ENCODE results near the gene DYRK1A. TPM values are rescaled to one million over a fixed set of nuclear protein-coding genes. Genes with fewer than 3 reads are reported as not detected.
"Not testable (repeated sequence)": the region's sequence is repeated elsewhere in the genome, so short reads cannot be mapped to it uniquely, and the experiment has no call there.

DYRK1A gene
- total RNA-seq, 1 donor from 2014 or later, result 82.1 TPM

DNA sequence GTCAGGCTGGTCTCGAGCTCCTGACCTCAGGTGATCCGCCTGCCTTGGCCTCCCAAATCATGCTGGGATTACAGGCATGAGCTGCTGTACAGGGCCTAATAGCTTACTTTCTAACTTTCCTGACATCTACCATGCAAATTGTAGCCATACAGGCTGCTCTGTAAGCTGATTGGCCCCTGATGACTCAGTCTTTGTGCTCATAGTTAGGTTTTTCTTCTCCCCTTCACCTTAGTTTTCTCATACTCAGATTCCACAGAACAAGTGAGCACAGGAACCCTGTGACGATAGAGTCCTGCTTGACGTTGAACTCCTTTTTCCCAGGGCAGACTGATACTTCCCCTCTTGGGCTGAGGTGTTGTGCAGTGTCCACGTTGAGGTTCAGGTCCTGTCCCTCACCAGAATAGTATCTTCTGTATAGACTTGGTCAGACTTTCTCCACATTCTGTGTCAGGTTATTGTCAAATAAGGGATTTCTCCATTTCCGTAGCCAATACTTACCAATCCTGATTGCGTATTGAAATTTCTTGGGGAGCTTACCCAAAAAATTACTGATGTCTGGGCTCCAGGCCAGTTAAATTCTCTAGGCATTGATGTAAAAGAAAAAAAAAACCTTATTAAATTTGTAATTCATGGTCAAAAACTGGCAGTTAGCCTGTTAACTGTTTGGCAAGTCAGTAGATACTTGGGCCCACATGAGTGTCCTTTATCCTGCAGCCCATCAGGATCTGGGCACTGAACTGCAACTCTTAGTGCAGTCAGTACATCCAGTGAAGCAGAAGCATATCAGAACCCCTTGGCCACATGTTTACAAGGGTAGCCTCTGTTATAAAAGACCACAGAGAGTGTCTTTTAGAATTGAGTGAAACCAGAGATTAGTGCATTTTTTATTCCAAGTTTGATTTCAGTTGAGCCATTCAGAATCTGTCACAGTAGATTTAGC, 118.2 kb downstream of the DYRK1A start:
- DNase-seq, result no peak

DNA sequence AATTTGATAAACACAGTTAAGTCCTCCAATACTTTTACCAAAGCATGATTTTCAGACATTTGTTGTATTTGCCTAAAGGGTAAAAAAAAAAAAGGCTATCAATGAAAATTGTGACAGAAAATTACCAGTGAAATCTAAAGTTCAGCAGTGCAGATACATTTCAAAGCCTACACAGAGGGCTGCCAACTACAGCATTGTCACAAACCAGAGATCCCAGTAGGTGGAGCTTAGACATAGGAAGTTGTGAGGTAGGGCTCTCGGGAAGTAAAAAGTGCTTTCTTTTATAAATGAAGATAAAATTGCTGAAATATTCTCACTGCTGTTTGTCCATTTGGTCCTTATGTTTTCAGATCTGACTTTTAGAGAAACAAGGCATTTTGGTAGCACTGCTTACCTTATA, 123.0 kb downstream of the DYRK1A start:
- DNase-seq, result no peak

DNA sequence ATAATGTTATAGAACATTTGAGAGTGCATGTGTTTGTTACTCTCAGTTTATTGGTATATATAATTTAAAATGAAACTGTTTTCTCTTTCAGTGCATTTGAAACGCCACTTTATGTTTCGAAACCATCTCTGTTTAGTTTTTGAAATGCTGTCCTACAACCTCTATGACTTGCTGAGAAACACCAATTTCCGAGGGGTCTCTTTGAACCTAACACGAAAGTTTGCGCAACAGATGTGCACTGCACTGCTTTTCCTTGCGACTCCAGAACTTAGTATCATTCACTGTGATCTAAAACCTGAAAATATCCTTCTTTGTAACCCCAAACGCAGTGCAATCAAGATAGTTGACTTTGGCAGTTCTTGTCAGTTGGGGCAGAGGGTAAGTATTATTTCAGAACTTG, 123.5 kb downstream of the DYRK1A start:
- DNase-seq, result no peak

DNA sequence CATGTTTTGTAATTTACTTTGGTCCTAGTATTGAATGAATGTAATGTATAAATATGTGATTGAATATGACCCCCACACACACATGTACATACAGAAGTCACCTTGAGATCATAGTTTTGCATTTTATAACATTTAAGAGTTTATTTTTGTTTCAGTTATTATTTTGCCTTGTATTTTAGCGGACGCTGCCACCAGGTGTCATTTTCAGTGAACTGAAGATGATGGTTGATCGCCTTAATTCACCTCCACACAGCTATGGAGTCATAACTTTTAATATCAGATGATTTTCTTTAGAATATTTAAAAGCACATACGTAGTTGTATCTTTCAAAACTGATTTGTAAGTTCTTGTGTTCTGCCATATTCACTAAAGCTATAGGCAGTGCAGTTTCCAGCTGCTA, 130.4 kb downstream of the DYRK1A start:
- DNase-seq, result no peak

DNA sequence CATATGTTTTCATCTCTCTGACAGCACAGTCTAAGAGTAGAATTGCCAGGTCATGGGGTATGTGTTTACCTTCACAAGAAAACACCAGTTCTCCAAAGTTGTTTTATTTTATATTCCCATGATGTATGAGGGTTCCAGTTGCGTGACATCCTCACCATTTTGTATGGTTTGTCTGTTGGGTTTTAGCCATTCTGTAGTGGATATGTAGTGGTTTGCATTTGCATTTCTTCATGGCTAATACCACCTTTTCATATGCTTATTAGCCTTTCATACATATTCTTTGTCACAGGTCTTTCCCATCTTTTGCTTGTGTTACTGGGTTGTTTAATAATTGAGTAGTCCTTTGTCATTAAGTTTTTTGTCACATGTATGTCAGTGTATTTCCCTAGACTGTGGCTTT, 132.1 kb downstream of the DYRK1A start:
- no peak for DNase-seq

DNA sequence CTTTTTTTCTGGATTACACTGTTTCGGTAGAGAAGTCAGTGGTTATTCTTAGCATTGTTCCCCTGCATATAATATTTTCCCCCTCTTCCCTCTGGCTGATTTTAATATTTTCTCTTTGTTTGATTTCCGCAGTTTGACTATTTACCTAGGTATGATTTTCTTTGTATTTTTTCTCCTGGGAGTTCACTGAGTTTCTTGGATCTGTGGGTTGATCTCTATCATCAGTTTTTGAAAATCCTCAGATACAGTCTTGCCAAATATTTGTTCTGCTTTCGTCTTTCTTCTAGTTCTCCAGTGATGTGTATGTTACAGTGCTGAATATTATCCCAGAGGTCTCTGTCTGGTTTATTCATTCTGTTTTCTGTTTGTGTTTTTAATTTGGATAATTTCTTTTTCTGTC, 136.4 kb downstream of the DYRK1A start:
- no peak for DNase-seq

DNA sequence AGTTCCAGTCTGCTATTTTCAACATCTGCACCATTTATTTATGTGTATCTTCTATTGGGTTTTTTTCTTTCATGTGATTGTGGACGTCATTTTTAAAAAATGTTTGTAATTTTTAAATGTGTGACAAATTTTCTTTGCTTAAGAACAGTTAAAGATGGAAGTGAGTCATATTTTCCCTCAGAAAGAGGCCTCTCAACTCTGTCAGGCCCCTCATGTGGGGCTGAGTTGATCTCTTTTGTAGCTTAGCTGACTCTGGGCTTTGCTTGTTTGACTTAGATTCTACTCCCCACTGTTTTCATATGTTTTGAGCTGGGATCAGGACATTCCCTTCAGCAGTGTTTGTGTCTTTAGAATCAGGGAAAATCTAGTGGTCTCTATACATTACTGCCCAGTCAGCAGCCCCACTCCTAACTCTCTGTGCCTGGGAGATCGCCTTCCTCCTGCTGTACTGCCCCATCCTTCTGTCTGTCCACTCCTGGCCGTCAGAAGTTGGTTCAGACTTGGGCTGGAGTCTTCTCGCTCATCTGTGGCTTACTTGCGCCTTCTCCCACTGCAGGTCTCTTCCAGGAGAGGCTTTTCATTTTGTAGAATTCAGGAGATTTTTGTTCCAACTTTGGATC, 137.4 kb downstream of the DYRK1A start:
- DNase-seq, result no peak

DNA sequence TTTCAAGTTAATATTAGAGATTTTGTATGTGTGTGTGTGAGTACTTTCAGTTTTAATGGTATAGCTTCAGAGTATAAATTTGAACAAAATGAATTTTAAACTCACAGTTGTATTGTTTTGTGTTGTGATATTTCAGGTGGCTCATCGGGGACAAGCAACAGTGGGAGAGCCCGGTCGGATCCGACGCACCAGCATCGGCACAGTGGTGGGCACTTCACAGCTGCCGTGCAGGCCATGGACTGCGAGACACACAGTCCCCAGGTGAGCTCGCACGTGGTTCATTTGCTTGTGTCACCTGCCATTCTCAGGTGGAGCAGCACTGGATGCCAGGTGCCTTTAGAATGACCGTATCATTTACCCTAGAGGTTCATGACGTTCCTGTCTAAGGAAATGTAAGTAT, 139.4 kb downstream of the DYRK1A start:
- no peak for DNase-seq

DNA sequence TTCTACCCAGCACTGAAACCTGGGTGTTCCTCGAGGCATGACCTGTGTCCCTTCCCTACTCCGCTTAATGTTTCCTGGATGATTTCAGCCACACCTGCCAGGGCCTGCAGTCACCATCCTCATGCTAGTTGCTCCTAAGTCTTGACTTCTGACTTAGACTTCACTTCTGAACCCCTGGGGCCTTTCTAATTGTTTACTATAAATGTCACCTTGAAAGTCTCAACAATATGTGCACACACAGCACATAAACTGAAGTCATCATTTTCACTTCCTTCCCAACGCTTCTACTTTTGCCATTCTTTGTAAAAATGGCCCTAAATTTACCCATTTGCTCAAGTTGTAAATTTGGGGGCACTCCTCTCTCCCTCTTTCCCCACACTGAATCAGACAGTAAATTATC, 141.1 kb downstream of the DYRK1A start:
- no peak for DNase-seq

DNA sequence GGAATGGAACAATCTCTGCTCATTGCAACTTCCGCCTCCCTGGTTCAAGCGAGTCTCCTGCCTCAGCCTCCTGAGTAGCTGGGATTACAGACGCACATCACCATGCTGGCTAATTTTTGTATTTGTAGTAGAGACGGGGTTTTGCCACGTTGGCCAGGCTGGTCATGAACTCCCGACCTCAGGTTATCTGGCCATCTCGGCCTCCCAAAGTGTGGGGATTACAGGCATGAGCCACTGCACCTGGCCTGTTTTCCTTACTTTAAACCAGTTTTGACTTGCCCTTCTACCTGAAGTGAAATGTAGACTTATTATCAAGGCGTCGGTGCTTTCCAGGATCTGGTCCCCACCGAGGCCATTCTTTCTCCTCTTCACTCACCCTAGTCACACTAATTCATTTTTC, 141.8 kb downstream of the DYRK1A start:
- DNase-seq, result no peak

DNA sequence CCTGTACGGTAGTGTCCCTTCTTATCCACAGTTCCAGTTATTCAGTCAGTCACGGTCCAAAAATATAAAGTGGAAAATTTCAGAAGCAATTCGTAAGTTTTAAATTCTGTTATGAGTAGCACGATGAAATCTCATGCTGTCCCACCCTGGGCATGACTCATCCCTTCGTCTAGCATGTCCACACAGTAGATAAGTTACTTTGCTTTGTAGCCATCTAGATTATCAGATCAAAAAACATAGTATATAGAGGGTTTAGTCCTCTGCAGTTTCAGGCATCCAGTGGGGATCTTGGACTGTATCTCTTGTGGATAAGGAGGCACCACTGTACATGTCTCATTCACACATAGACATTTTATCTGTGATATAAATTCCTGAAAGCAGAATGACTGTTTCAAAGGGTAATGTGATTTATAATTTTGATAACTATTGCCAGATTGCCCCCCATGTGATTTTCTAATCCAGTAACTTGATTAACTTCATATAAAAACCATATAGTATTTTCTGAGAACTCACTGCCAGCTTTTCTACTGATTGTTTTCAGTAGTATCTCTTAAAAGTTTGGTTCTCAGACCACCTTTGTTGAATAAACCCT, 143.3 kb downstream of the DYRK1A start:
- DNase-seq, result no peak

DNA sequence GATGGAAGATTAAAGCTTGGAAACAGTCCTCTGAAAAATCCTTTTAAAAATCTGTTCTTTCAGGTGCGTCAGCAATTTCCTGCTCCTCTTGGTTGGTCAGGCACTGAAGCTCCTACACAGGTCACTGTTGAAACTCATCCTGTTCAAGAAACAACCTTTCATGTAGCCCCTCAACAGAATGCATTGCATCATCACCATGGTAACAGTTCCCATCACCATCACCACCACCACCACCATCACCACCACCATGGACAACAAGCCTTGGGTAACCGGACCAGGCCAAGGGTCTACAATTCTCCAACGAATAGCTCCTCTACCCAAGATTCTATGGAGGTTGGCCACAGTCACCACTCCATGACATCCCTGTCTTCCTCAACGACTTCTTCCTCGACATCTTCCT, 145.3 kb downstream of the DYRK1A start:
- no peak for DNase-seq

DNA sequence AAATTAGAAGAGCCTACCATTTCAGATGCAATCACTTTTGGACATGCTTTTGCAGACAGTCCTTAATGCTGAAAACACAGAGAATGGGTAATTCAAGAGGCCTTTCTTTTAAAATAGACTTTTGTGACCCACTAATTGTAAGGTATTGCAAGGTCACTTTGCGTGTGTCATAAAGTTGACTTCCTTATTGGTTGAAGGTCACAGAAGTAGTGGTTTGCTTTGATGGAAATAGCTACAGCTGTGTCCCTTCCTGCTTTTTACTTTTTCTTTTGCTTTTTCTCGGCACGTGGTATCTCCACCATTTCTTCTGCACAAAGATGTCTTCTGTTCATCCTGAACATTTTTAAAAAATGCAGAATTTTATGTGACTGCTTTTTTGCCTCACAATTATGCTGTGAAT, 146.8 kb downstream of the DYRK1A start:
- no peak for DNase-seq

DNA sequence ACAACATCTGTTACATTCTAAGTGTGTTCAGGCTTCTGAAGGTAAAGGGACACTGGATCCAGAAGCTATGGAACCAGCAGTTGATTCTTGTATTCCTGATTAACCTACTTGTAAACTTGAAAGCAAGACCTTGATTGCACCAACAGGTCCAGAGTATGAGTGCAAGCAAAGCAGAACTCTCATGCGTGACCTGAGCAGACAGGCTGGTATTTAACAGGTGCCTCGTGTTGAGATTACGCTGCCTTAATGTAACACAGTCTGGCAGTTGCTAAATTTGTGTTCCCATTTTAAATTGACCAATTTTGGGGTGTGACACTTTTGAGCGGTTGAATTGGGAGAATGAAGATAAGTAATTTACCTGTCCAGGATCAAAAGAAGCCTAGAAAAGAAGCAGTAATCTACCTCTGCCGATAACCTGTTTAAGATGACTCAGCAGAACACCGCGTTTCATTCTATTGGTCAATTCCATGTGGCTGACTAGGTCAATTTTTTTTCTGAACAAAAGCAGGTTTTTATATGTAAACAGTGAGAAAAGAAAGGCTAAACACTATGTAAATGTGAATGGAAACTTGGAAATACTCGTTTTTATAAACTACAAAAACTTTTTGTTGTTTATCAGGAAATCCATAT, 147.6 kb downstream of the DYRK1A start:
- no peak for DNase-seq

DNA sequence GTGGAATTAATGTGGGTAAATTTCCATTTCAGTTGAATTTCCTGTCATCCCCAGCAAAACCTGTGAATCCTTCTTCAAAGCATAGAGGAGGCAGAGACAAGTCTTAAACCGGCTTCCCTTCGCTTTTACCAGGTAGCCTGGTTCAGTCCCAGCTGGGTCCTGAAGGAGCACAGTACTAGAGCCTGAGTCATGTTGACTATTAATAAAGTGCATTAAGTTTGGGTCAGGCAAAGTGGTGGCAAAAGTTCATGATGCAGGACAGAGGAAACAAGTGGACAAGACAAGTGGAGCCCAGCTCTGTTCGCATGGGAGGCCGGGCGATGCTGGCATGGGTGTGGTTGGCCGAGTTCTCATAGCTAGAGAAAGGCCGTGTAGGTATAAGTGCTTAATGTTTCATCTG, 150.4 kb downstream of the DYRK1A start:
- DNase-seq, result no peak

DNA sequence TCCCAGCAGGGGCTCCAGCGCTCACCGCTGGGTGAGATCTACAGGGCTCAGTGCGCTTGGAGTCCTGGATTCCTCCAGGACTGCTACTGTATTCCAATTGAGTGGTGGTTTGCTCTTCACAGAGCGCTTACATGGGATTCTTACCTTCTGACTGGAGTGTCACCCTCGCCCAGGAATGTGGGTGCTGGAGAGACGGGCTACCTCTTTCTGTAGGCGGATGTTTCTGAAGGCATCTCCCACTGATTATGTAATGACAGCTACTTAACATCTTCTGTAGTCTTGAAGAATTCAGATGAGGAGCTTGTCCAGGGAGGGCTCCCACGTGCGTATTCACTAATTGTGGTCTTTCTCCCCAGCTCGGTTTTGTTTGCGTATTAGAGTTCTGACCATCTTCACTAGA, 154.2 kb downstream of the DYRK1A start:
- no peak for DNase-seq

DNA sequence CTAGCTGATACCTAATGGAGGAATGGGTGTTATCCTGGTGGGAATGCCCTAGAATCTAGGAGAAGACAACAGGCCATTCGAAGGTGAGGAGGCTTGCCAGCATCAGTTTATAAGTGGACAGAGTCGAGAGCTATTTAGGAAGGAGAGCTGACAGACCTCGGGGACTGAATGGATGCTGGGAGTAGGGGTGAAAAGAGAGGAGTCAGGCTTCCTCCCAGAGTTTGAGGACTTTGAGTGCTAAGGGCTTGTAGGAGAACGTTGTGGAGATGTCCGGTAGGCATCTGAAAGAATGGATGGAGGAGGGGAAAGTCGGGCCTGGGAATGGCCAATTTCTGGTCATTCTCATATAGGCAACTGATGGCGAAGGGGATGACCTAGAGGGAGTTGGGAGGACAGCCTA, 155.1 kb downstream of the DYRK1A start:
- no peak for DNase-seq

DNA sequence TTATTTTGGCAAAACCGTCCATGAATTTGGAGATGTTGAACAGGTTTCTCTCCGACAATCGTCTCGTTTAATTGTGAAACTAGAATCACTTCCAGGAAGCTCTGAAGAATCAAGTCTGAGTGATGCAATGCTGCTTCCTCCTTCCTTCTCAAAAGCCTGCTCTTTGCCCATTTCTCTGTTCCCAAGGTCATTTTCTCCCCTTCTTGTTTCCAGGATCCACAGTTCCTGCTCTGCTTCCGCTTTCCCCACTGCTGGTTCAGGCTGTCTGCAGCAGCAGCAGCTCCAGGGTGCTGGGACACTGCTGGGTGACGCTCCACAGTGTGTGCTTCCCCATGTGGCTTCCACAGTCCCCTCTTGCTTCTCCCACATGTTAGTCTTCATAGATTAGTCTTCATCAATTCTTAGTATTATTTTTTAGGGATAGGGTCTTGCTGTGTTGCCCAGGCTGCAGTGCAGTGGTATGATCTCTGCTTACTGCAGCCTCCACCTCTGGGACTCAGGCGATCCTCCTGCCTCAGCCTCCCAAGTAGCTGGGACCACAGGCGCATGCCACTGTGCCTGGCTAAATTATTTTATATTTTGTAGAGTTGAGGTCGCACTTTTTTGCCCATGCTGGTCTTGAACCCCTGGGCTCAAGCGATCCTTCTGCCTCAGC, 156.2 kb downstream of the DYRK1A start:
- DNase-seq, result no peak

DNA sequence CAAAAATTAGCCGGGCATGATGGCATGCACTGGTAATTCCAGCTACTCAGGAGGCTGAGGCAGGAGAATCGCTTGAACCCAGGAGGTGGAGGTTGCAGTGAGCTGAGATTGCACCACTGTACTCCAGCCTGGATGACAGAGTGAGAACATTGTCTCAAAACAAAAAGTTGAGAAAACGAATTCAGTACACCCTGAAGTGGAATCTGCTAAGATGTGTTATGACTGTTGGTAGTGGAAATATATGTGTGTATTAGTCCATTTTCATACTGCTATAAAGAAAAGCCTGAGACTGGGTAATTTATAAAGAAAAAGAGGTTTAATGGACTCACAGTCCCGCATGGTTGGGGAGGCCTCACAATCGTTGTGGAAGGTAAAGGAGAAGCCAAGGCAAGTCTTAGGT, 158.4 kb downstream of the DYRK1A start:
- not testable (repeated sequence) for DNase-seq

DNA sequence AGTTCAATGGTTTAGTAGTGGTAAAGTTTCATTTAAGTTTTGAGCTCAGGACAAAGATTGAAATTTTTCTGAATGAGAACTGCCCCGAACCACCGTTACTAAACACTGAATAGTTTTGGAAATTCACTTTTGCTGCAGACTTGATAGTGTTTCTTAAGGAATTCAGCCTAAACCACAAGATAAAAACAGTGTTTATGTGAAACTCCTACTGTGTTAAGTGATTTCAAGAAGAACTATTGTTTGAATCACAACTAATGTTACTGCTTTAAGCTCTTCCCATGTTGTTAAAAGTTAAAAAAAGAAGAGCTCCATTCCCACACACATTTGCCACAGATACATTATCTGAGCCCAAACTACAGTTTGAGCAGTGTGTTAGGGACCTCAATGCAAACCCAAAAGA, 159.2 kb downstream of the DYRK1A start:
- no peak for DNase-seq

DNA sequence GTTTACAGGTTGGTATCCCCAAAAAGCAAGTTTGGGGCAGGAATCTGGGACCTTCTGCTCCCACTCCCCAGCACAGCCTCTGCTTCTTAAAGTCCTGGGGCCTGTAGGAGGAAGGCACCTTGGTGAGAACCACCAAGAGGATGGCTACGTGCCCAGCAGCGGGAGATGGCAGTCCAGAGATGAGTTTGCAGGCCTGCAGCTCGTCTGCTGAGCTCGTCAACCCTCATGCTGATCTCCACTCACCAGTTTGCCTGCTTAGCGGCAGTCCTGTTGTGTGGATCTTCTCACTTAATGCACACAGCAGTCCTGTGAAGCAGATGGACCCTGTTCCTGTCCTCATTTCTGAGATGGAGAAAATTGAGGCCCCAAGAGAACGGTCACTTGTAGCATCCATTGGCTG, 160.5 kb downstream of the DYRK1A start:
- no peak for DNase-seq

DNA sequence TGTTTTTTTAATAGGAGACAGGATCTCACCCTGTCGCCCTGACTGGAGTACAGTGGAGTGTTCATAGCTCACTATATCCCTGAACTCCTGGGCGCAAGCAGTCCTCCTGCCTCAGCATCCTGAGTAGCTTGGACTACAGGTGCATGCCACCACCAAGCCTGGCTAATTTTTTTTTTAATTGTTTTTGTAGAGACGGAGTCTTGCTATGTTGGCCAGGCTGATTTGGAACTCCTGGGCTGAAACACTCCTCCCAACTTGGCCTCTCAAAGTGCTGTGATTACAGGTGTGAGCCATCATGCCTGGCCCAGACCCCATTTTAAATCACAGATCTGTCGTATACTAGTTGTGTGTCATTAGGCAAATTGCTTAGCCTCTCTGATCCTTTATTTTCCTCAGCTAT, 161.1 kb downstream of the DYRK1A start:
- DNase-seq, result no peak
